ENCODE measurements around the gene FRMD8.
A peak's percentile ranks its signal among the peaks of the same experiment; 100 is the strongest.

FRMD8 gene

GRCh38 chr11:65414776-65415498 is 28.5 kb downstream of the FRMD8 start:
- DNase-seq (ENCODE audit: low spot score): no peak

- no peak for DNase-seq (ENCODE audit: low spot score)
Observed at GRCh38 chr11:65415499-65416340, 29.3 kb downstream of the FRMD8 start.

GRCh38 chr11:65416341-65416824 is 29.9 kb downstream of the FRMD8 start:
- peak; percentile 93 for DNase-seq (ENCODE audit: low spot score)

GRCh38 chr11:65416841-65417701 is 30.6 kb downstream of the FRMD8 start:
- DNase-seq (ENCODE audit: low spot score): no peak

- DNase-seq (ENCODE audit: low spot score): peak; percentile 47
Observed at GRCh38 chr11:65417702-65418430, 31.4 kb downstream of the FRMD8 start.

- no peak for DNase-seq (ENCODE audit: low spot score)
Observed at GRCh38 chr11:65418431-65418680, 31.9 kb downstream of the FRMD8 start.

- peak; percentile 86 for DNase-seq (ENCODE audit: low spot score)
Observed at GRCh38 chr11:65418681-65419459, 32.4 kb downstream of the FRMD8 start.

- no peak for DNase-seq (ENCODE audit: low spot score)
Observed at GRCh38 chr11:65419460-65419771, 33.0 kb downstream of the FRMD8 start.

- DNase-seq (ENCODE audit: low spot score): peak; percentile 79
Observed at GRCh38 chr11:65419772-65420481, 33.5 kb downstream of the FRMD8 start.

- no peak for DNase-seq (ENCODE audit: low spot score)
Observed at GRCh38 chr11:65420506-65420905, 34.1 kb downstream of the FRMD8 start.

- DNase-seq (ENCODE audit: low spot score): peak; percentile 96
Observed at GRCh38 chr11:65420979-65421793, 34.7 kb downstream of the FRMD8 start.

GRCh38 chr11:65421794-65422632 is 35.6 kb downstream of the FRMD8 start:
- peak; percentile 94 for DNase-seq (ENCODE audit: low spot score)

- peak; percentile 97 for DNase-seq (ENCODE audit: low spot score)
Observed at GRCh38 chr11:65422633-65423515, 36.4 kb downstream of the FRMD8 start, which contains the start of gene NEAT1. NEAT1 (plus strand) TSS chr11:65422798.

GRCh38 chr11:65423516-65424204 is 37.2 kb downstream of the FRMD8 start:
- peak; percentile 49 for DNase-seq (ENCODE audit: low spot score)

GRCh38 chr11:65424205-65425104 is 38.0 kb downstream of the FRMD8 start:
- DNase-seq (ENCODE audit: low spot score): peak; percentile 70

Measured in CD4-positive, alpha-beta T cell treated with Interleukin-15 for 4 hours (primary cell).